ENCODE results near the gene SAP25. TPM values are rescaled to one million over a fixed set of nuclear protein-coding genes. Genes with fewer than 3 reads are reported as not detected.

Gene SAP25
- total RNA-seq, 1 donor from 2014 or later = 1.9 TPM

- H3K36me3 Mint-ChIP-seq (ENCODE audit: low read depth, unreplicated experiment) = no peaks in the 10 kb centered on the region
- peaks cover 29% of the 10 kb centered on the region for H3K4me1 ChIP-seq (ENCODE audit: insufficient read depth, low read length)
Observed at GRCh38 chr7:100568176-100568895, 5.4 kb downstream of the SAP25 start.

DNA sequence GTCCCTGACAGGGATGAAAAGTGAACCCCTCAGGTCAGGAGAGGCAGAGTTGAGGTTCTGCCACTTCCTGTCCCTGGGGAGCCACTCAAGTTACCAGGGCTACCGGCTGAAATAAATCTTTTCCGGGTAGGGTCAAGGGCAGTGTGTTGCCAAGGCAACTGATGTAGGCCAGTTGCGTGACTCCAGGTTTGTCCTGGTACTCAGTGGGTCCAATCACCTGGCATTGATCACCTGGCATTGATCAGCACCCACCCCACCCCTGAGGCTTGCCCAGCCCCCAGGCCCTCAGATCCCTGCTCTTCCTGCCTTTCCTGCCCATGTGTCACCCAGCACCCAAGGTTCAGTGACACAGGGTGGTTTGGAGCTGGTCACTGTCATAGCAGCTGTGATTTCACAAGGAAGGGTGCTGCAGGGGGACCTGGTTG, 5.9 kb downstream of the SAP25 start:
- Histone ChIP-seq H3K36me3 (ENCODE audit: insufficient read depth, low read length) (no peaks in the 10 kb centered on the region), H3K4me1 (ENCODE audit: insufficient read depth, low read length) (peaks cover 29% of the 10 kb centered on the region), H4K20me1 (ENCODE audit: insufficient read depth, low read length) (no peaks in the 10 kb centered on the region), H3K27me3 (ENCODE audit: insufficient read depth, low read length) (no peaks in the 10 kb centered on the region), H3K79me2 (ENCODE audit: insufficient read depth, low read length) (no peaks in the 10 kb centered on the region), H3K9ac (ENCODE audit: low read length) (no peak overlapping the region), H2AFZ (ENCODE audit: low read depth, low read length) (no peak overlapping the region), H3K4me2 (ENCODE audit: low read length) (no peak overlapping the region), H3K9me3 (ENCODE audit: insufficient read depth, low read depth, low read length) (no peaks in the 10 kb centered on the region), H3K27ac (ENCODE audit: low read depth, low read length) (no peak overlapping the region), H3K4me3 (ENCODE audit: insufficient read depth, low read depth, low read length) (no peak overlapping the region)
- FAIRE-seq (no peak), DNase-seq (ENCODE audit: low read depth) (no peak)
- H3K9me3 Mint-ChIP-seq (ENCODE audit: unreplicated experiment) = no peaks in the 10 kb centered on the region
- H3K27ac Mint-ChIP-seq (ENCODE audit: unreplicated experiment) = no peak overlapping the region
- H3K4me3 Mint-ChIP-seq (ENCODE audit: unreplicated experiment) = no peak overlapping the region
- H3K4me1 Mint-ChIP-seq (ENCODE audit: low read depth, unreplicated experiment) = peaks cover 6% of the 10 kb centered on the region
- TF ChIP-seq CTCF (IDR thresholded peaks at IDR 0.05; ENCODE audit: insufficient read depth, low read depth, low read length) (no peak), EZH2 (IDR thresholded peaks at IDR 0.05; ENCODE audit: insufficient read depth, low read length) (no peak)
- peaks cover 2% of the 10 kb centered on the region for H3K36me3 Mint-ChIP-seq (ENCODE audit: low read depth, unreplicated experiment)
- peaks cover 6% of the 10 kb centered on the region for H3K27me3 Mint-ChIP-seq (ENCODE audit: low read depth, unreplicated experiment)

More at GRCh38 chr7:100568176-100568895, 5.4 kb downstream of the SAP25 start:
- Histone ChIP-seq H3K4me2 (ENCODE audit: low read length) (no peak overlapping the region), H4K20me1 (ENCODE audit: insufficient read depth, low read length) (no peaks in the 10 kb centered on the region), H3K9me3 (ENCODE audit: insufficient read depth, low read depth, low read length) (no peaks in the 10 kb centered on the region), H3K9ac (ENCODE audit: low read length) (no peak overlapping the region), H3K36me3 (ENCODE audit: insufficient read depth, low read length) (no peaks in the 10 kb centered on the region), H3K27ac (ENCODE audit: low read depth, low read length) (no peak overlapping the region), H3K79me2 (ENCODE audit: insufficient read depth, low read length) (no peaks in the 10 kb centered on the region), H3K4me3 (ENCODE audit: insufficient read depth, low read depth, low read length) (no peak overlapping the region), H3K27me3 (ENCODE audit: insufficient read depth, low read length) (no peaks in the 10 kb centered on the region), H2AFZ (ENCODE audit: low read depth, low read length) (no peak overlapping the region)
- no peak overlapping the region for H3K27ac Mint-ChIP-seq (ENCODE audit: unreplicated experiment)
- H3K4me3 Mint-ChIP-seq (ENCODE audit: unreplicated experiment) = no peak overlapping the region
- DNase-seq (ENCODE audit: low read depth) (no peak), FAIRE-seq (no peak)
- TF ChIP-seq CTCF (IDR thresholded peaks at IDR 0.05; ENCODE audit: insufficient read depth, low read depth, low read length) = no peak
- peaks cover 5% of the 10 kb centered on the region for H3K27me3 Mint-ChIP-seq (ENCODE audit: low read depth, unreplicated experiment)
- no peaks in the 10 kb centered on the region for H3K9me3 Mint-ChIP-seq (ENCODE audit: unreplicated experiment)
- H3K4me1 Mint-ChIP-seq (ENCODE audit: low read depth, unreplicated experiment) = peaks cover 6% of the 10 kb centered on the region

DNA sequence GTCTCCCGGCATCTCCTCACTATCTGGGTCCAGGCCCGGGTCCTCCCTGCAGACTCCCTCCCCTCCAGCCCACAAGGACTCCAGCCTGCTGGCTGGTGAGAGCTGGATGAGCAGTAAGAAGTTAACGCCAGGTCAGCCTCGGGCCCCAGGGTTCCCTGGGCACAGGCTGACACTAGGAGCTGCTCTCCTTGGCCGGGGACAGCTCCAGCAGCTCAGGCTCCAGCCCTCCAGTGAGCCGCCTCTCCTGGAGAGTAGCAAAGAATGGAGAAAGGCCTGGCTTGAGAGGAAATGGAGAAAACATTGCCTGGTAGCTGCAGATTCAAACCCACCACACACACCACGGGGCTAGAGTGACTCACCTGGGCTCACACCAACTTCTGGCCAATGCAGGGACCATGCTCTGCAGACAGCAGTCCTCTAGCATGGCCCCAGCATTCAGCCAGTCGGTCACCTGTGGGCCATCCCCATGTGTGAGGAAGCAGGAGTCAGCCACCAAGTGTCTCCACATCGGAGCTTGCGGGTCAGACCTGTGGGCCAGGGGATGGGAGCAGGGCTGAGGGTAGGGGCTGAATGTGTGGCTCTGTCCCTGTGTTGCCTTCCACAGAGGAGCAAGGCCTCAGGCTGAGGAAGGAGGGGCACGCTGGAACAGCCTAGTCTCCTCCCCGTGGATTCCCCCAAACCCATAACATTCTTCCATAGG, 6.5 kb downstream of the SAP25 start:
- Mint-ChIP-seq H3K9me3 (ENCODE audit: unreplicated experiment) (no peaks in the 10 kb centered on the region), H3K27ac (ENCODE audit: unreplicated experiment) (no peak overlapping the region), H3K4me3 (ENCODE audit: unreplicated experiment) (no peak overlapping the region), H3K4me1 (ENCODE audit: low read depth, unreplicated experiment) (peaks cover 6% of the 10 kb centered on the region), H3K36me3 (ENCODE audit: low read depth, unreplicated experiment) (peaks cover 2% of the 10 kb centered on the region), H3K27me3 (ENCODE audit: low read depth, unreplicated experiment) (peaks cover 5% of the 10 kb centered on the region)
- DNase-seq (ENCODE audit: low read depth) = no peak
- H3K79me2 ChIP-seq (ENCODE audit: insufficient read depth, low read length) = no peaks in the 10 kb centered on the region
- H3K4me1 ChIP-seq (ENCODE audit: insufficient read depth, low read length) = peaks cover 29% of the 10 kb centered on the region
- H3K4me3 ChIP-seq (ENCODE audit: insufficient read depth, low read depth, low read length) = no peak overlapping the region
- TF ChIP-seq CTCF (IDR thresholded peaks at IDR 0.05; ENCODE audit: insufficient read depth, low read depth, low read length) (no peak), EZH2 (IDR thresholded peaks at IDR 0.05; ENCODE audit: insufficient read depth, low read length) (no peak)
- no peaks in the 10 kb centered on the region for H4K20me1 ChIP-seq (ENCODE audit: insufficient read depth, low read length)
- H3K36me3 ChIP-seq (ENCODE audit: insufficient read depth, low read length) = no peaks in the 10 kb centered on the region
- no peak for FAIRE-seq
- no peak overlapping the region for H2AFZ ChIP-seq (ENCODE audit: low read depth, low read length)
- no peak overlapping the region for H3K27ac ChIP-seq (ENCODE audit: low read depth, low read length)
- no peak overlapping the region for H3K9ac ChIP-seq (ENCODE audit: low read length)
- no peaks in the 10 kb centered on the region for H3K27me3 ChIP-seq (ENCODE audit: insufficient read depth, low read length)
- H3K9me3 ChIP-seq (ENCODE audit: insufficient read depth, low read depth, low read length) = no peaks in the 10 kb centered on the region
- H3K4me2 ChIP-seq (ENCODE audit: low read length) = no peak overlapping the region

All from astrocyte (in vitro differentiated cells and primary cell).